ENCODE measurements around the gene SEC31B. TPM values are rescaled to one million over a fixed set of nuclear protein-coding genes. Genes with fewer than 3 reads are reported as not detected.

Gene SEC31B
- total and polyA plus RNA-seq, 11 donors, result 1.9 to 11.5 (median 7.0) TPM

DNA sequence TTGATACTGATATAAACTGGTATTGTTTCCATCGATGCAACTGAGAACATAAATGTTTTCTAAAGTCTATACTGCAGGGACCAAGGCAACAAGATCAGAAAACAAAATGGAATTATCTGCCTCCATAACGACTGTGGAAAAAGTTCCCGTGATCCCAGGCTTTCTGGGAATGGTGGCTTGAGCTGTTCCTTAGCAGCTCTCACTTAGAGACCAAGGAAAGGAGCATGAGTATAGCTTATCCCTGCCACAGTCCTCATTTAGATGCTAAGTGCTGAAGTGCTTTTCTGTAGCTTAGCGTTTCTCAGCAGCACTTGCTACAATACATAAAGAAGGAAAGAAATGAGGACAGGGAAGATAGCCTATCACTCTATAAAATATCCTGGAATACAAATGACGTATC is 51.3 kb downstream of the SEC31B start:
- Histone ChIP-seq H3K27ac (no peak overlapping the region), H3K4me1 (no peaks in the 10 kb centered on the region), H3K36me3 (no peaks in the 10 kb centered on the region), H3K4me3 (no peak overlapping the region), H3K9me3 (no peaks in the 10 kb centered on the region), H3K27me3 (peaks cover 0 to 38% (median 3%) of the 10 kb centered on the region in 9 donors)
- ATAC-seq (no peak), DNase-seq (no peak)
- intact Hi-C loops (cut with DNase I), result no loop called here
- TF ChIP-seq, protein P1, sequence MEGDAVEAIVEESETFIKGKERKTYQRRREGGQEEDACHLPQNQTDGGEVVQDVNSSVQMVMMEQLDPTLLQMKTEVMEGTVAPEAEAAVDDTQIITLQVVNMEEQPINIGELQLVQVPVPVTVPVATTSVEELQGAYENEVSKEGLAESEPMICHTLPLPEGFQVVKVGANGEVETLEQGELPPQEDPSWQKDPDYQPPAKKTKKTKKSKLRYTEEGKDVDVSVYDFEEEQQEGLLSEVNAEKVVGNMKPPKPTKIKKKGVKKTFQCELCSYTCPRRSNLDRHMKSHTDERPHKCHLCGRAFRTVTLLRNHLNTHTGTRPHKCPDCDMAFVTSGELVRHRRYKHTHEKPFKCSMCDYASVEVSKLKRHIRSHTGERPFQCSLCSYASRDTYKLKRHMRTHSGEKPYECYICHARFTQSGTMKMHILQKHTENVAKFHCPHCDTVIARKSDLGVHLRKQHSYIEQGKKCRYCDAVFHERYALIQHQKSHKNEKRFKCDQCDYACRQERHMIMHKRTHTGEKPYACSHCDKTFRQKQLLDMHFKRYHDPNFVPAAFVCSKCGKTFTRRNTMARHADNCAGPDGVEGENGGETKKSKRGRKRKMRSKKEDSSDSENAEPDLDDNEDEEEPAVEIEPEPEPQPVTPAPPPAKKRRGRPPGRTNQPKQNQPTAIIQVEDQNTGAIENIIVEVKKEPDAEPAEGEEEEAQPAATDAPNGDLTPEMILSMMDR (IDR thresholded peaks at IDR 0.05), result no peak
- TF ChIP-seq POLR2A (IDR thresholded peaks at IDR 0.05), result no peak
- 52 to 60% (median 57%) methylated on average over 5 of the region's 5 CpGs for WGBS, 4 donors

DNA sequence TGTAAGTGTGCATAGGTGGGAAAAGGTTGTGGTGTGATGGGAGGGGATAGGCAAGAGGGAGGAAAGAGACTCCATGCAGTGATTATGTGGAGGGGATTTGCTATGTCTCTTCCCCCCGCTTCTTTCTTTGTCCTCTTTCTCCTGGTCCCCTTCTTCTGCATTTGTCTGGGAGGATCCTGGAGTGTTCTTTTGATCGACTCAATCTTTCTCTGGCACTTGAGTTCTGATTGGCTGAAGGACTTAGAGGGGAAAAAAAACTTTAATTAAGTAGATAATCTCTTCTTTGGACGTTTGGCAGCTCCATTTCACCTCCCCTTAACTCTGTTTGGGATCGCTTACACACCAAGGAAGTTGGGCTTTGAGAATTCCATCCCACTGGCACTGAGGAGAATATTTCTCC is 57.0 kb downstream of the SEC31B start, which contains the start of gene WNT8B:
Gene WNT8B (plus strand): TSS at position 301 of the 400 bp plus-strand sequence. CDS start 160 bp downstream, outside the sequence.
- ATAC-seq, result no peak
- Histone ChIP-seq H3K27ac (no peak within 1 kb of the TSS), H3K9me3 (no peaks in the 10 kb centered on the region), H3K4me1 (no peaks in the 10 kb centered on the region), H3K4me3 (no peak within 1 kb of the TSS), H3K36me3 (no peaks in the 10 kb centered on the region), H3K27me3 (peaks cover 0 to 13% (median 0%) of the 10 kb centered on the region in 9 donors)
- no peak for DNase-seq
- intact Hi-C loops (cut with DNase I), result no loop called here
- no peak for TF ChIP-seq POLR2A (IDR thresholded peaks at IDR 0.05)
- TF ChIP-seq, protein P1 (IDR thresholded peaks at IDR 0.05), result no peak
- WGBS, 4 donors, result 46 to 53% (median 49%) methylated on average over 4 of the region's 4 CpGs

DNA sequence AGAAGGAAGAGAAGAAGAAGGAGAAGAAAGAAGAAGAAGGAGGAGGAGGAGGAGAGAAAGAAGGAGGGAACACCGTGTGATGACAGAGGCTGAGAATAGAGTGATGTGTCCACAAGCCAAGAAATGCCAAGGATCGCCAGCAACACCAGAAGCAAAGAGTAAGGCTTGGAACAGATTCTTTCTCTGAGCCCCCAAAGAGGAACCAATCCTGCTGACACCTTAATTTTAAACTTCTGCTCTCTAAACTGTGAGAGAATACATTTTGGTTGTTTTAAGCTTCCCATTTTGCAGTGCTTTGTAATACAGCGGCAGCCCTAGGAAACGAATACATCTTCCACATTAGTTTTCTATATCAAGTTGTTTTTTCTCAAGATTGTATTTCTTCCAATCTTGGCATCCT is 70.7 kb downstream of the SEC31B start:
- Histone ChIP-seq H3K27ac (no peak overlapping the region), H3K4me3 (no peak overlapping the region), H3K36me3 (no peaks in the 10 kb centered on the region), H3K4me1 (no peaks in the 10 kb centered on the region), H3K27me3 (peaks cover 0 to 29% (median 0%) of the 10 kb centered on the region in 9 donors), H3K9me3 (peaks cover 0 to 7% (median 0%) of the 10 kb centered on the region in 12 donors)
- TF ChIP-seq POLR2A (IDR thresholded peaks at IDR 0.05), result no peak
- TF ChIP-seq, protein P1 (IDR thresholded peaks at IDR 0.05), result no peak
- WGBS, 4 donors, result 82 to 85% (median 83%) methylated on average over 4 of the region's 4 CpGs
- ATAC-seq, result peak in 1 of 4 donors; percentile 50
- no peak for DNase-seq
- intact Hi-C loops (cut with DNase I), result no loop called here

DNA sequence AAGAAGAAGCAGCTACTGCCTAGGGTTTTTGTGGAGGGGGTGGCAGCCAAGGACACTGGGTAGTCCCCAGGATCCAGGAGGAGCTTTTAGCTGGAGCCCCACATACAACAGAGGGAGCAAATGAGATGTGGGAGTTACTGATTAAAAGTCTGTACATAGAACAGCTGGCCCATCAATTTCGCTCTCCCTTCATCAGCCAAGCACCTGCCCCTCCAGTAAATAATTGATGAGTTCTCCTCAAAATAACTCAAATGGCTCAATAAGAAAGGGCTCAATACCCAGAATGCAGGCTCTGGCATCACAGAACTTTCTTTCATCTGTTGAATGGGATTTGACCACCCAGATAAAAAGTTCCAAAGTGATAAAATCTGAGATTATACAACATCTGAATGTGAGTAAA is 72.0 kb downstream of the SEC31B start:
- TF ChIP-seq POLR2A (IDR thresholded peaks at IDR 0.05), result no peak
- TF ChIP-seq, protein P1 (IDR thresholded peaks at IDR 0.05), result no peak
- Histone ChIP-seq H3K36me3 (no peaks in the 10 kb centered on the region), H3K27me3 (peaks cover 0 to 19% (median 0%) of the 10 kb centered on the region in 9 donors), H3K9me3 (peaks cover 0 to 7% (median 0%) of the 10 kb centered on the region in 12 donors), H3K4me3 (no peak overlapping the region), H3K4me1 (no peaks in the 10 kb centered on the region), H3K27ac (no peak overlapping the region)
- ATAC-seq (no peak), DNase-seq (no peak)
- intact Hi-C loops (cut with DNase I), result no loop called here
- WGBS, 4 donors, result 79 to 100% (median 85%) methylated on average over 1 of the region's 1 CpG
